HG03521 (cell line): ENCODE measurements around the gene EFCAB8.
"Not testable (repeated sequence)": the region's sequence is repeated elsewhere in the genome, so short reads cannot be mapped to it uniquely, and the experiment has no call there.

ENCODE experiments used
- ATAC-seq: cut with Tn5 transposase; IDR thresholded peaks from one replicate; pipeline ENCODE4 v1.9.1; 2021; ENCODE audit warnings: mild to moderate bottlenecking, moderate library complexity; ENCODE audit not compliant: unreplicated experiment

The EFCAB8 gene

DNA sequence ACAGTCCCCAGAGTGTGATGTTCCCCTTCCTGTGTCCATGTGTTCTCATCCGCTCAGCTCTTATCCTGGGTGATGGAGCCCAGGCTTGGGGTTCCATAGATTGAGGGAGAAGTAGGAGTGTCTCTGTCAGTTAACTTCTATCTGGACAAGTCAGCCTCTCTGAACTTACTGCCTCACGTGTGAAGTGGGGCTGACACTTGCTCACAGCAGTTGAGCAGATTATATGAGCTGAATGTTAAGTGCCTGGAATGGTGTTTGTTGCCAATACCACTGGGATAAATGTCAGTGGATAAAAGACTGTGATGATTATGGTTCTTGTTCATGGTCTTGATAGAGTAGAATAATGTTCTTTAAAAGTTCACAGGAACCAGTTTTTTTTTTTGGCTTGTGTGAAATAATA is 17.1 kb upstream of the EFCAB8 start:
- ATAC-seq = no peak

DNA sequence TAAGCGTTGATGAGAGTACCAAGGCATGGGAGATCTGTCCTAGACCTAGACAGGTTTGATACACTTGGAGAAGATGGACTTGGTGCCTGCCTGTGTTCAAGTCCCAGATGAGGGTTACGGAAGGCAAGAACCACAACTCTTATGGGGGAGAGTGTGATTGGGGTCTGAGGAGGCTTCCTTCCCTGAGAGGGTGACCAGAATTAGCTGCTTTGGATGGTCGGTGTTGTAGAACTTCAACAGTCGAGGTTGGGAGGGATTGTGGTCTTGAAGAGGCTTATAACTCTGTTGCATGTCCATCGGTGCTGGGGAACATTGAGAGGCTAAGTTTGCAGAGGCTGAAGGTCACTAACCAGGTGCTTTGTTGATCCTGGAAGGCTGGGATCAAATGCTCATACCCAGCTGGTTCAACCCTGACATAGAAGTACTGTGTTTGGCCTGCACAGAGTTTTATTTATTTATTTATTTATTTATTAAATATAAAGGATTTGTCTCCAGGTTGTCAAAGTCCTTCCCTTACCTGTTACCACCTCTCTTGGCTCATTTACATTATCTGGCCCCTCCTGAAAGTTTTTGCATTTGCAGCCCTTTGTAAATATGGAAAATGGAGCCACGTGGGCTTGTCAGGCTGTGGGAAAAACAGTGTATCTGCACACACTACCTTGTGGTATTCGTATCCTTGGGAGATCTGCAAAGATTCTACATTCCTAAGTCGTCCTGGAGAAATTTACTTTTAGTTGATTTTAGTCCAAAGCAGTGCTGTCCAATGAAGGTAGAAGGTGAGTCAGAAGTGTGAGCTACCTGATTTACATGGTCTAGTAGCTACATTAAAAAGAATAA is 15.8 kb upstream of the EFCAB8 start:
- no peak for ATAC-seq

GRCh38 chr20:32845786-32846185 is 12.9 kb upstream of the EFCAB8 start:
- no peak for ATAC-seq

GRCh38 chr20:32846852-32847251 is 11.9 kb upstream of the EFCAB8 start:
- no peak for ATAC-seq

GRCh38 chr20:32847964-32848363 is 10.8 kb upstream of the EFCAB8 start:
- ATAC-seq = no peak

DNA sequence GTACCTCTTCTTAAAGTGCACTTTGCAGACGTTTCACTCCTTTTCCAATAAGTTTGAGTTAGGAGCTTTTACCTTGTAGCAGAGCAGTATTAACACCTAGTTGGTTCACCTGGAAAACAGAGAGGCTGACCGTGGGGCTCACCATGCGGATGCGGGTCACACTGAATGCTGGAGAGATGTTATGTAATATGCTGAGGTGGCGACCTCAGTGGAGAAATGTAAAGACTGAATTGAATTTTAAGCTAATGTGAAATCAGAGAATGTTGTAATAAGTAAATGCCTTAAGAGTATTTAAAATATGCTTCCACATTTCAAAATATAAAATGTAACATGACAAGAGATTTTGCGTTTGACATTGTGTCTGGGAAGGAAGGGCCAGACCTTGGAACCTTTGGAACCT is 9.9 kb upstream of the EFCAB8 start:
- no peak for ATAC-seq

- ATAC-seq = no peak
Measured at GRCh38 chr20:32849577-32849976, 9.1 kb upstream of the EFCAB8 start.

DNA sequence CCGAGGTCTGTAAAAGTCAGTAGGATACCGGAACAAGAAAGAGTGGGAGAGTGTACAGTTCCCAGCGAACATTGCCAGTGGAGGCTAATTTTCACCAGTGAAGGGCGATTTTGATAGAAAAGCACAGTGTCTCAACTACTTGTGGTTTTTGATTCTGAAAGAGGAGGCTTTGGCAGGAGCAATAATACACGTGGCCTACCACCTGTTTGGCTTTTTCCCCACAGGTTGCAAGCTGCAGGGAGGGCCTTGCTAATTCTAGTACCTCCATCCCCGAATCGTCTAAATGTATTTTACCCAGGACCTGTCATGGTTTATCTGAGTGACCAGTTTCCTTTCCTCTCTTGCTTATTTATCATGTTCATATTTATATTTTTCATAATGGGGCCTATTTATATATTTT is 3.3 kb upstream of the EFCAB8 start:
- no peak for ATAC-seq

- ATAC-seq = no peak
Measured at GRCh38 chr20:32858189-32858588, 534 bp upstream of the EFCAB8 start.

DNA sequence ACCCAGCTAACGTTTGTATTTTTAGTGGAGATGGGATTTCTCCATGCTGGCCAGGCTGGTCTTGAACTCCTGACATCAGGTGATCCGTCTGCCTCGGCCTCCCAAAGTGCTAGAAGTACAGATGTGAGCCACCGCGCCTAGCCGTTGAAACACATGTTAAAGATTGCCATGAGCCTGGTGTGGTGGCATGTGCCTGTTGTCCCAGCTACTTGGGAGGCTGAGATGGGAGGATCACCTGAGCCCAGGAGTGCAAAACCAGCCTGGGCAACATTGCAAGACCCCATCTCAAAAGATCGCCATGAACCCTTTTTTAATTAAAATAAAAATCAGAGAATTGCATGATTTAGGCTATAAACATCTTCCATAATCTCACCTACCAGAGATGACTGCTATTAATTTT is 2.7 kb downstream of the EFCAB8 start:
- no peak for ATAC-seq

DNA sequence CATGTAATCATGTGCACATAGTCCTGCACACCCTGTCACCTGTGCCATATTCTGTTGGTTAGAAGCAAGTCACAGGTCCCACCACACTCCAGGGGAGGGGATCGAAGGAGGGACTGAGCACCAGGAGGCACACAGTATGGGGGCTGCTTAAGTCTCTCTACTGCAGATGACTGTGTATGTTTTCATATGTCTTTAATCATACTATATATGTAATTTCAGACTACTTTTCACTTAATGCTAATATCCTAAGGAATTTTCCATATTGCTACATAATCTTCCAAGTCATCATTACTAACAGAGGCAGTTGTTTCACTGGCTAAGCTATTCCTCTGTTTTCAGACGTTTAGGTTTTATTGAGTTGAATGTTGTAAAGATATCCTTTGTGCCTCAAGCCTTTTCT is 10.8 kb downstream of the EFCAB8 start:
- ATAC-seq = no peak

- ATAC-seq = not testable (repeated sequence)
Measured at GRCh38 chr20:32870526-32870925, 11.8 kb downstream of the EFCAB8 start.

DNA sequence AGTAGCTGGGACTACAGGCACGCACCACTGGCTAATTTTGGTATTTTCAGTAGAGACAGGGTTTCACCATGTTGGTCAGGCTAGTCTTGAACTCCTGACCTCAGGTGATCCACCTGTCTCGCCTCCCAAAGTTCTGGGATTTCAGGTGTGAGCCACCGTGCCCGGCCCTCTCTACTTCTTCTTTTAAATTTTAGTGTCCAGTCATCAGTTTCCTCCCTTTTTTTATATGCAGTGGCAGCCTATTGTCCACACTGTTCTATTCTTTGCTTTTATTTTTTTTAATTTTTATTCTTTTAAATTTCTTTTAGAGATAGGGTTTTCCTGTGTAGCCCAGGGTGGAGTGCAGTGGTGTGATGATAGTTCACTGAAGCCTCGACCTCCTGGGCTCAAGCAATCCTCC is 12.3 kb downstream of the EFCAB8 start:
- ATAC-seq = no peak

- ATAC-seq = no peak
Measured at GRCh38 chr20:32871627-32872160, 13.0 kb downstream of the EFCAB8 start.

DNA sequence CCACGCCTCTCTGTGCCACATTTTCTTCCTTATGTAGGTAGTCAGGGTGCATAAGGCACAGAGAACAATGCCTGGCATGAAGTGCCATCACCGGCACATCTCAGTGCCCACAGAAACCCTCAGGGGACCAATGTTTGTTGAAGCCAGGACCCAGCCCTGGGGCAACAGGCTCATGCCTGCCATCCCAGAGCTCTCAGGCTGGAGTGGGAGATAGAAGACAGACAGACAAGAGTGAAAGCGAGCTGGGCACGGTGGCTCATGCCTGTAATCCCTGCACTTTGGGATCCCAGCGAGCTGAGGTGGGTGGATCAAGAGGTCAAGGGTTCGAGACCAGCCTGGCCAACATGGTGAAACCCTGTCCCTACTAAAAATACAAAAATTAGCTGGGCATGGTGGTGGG is 13.5 kb downstream of the EFCAB8 start:
- ATAC-seq = no peak

- no peak for ATAC-seq
Measured at GRCh38 chr20:32875673-32876072, 16.9 kb downstream of the EFCAB8 start.

GRCh38 chr20:32877507-32877906 is 18.8 kb downstream of the EFCAB8 start:
- ATAC-seq = no peak

DNA sequence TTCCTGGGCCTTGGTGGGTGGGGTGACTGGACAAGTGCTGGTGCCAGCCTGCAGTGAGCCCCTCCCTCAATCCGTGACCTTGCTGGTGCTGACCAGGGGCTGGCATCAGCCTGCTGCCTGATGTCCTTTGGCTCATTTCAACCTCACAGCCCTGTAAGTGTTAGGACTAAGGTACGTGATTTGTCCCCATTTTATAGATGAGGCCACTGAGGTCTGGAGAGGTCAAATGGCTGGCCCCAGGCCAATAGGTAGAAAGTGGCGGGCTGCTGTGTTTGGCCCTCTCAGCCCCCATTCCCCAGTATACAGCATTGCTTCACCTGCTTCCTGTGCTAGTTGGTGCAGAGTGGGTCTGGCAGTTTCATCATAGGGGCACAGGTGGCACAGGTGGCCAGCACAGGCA is 20.1 kb downstream of the EFCAB8 start:
- no peak for ATAC-seq

GRCh38 chr20:32879538-32879937 is 20.8 kb downstream of the EFCAB8 start:
- no peak for ATAC-seq

GRCh38 chr20:32880635-32881034 is 21.9 kb downstream of the EFCAB8 start:
- ATAC-seq = no peak

- ATAC-seq = no peak
Measured at GRCh38 chr20:32883081-32883480, 24.4 kb downstream of the EFCAB8 start.

GRCh38 chr20:32885185-32885584 is 26.5 kb downstream of the EFCAB8 start:
- no peak for ATAC-seq

- no peak for ATAC-seq
Measured at GRCh38 chr20:32885952-32886351, 27.2 kb downstream of the EFCAB8 start.
